SK-N-SH (cell line): ENCODE results near the gene CRYGC.

Experiments used
- CHD2 ChIP-seq: fragments of 150-350 bp; IDR thresholded peaks from 2 replicates; pipeline ENCODE4 v1.6.1; 2018; ENCODE audit warnings: low read length; ENCODE audit not compliant: partially characterized antibody
- SMC3 ChIP-seq: IDR thresholded peaks from 2 replicates; pipeline ENCODE4 v1.6.1; 2012; ENCODE audit warnings: low read depth, low read length, improper control_type of control experiment
- TF ChIP-seq, protein P1 (sequence below): fragments of 200-600 bp; sonication (generic); IDR thresholded peaks from 2 replicates; pipeline ENCODE4 v1.6.1; 2017; ENCODE audit warnings: antibody characterized with exemption, mild to moderate bottlenecking, moderate library complexity

DNA sequence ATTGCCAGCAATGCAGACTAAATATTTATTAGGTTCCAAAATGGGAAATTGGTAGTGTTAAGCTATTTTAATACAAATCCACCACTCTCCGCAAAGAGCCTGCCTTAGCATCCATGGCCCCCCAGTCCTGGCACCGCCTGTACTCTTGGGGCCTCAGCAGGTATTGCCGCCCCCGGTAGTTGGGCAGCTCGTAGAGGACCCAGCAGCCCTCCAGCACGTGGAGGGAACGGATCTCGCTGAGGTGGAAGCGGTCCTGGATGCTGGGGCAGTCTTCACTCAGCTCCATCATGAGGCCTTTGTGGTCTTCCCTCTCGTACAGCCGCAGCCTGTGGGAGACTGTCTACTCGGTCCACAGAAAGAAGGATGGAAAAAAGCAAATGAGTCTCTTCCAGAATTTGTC lies 1.5 kb downstream of the CRYGC start:
- TF ChIP-seq CHD2 (no peak), SMC3 (no peak)
- TF ChIP-seq, protein P1, sequence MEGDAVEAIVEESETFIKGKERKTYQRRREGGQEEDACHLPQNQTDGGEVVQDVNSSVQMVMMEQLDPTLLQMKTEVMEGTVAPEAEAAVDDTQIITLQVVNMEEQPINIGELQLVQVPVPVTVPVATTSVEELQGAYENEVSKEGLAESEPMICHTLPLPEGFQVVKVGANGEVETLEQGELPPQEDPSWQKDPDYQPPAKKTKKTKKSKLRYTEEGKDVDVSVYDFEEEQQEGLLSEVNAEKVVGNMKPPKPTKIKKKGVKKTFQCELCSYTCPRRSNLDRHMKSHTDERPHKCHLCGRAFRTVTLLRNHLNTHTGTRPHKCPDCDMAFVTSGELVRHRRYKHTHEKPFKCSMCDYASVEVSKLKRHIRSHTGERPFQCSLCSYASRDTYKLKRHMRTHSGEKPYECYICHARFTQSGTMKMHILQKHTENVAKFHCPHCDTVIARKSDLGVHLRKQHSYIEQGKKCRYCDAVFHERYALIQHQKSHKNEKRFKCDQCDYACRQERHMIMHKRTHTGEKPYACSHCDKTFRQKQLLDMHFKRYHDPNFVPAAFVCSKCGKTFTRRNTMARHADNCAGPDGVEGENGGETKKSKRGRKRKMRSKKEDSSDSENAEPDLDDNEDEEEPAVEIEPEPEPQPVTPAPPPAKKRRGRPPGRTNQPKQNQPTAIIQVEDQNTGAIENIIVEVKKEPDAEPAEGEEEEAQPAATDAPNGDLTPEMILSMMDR: no peak
